ENCODE data around the gene UGT1A9. TPM values are rescaled to one million over a fixed set of nuclear protein-coding genes. Genes with fewer than 3 reads are reported as not detected.

The UGT1A9 gene
- total and polyA plus RNA-seq, 2 of the 13 experiments (the other 11 are each of a cell fraction or from before 2014, with no cell fraction given): 0.07 TPM; not detected in 1

- TF ChIP-seq, protein P1, sequence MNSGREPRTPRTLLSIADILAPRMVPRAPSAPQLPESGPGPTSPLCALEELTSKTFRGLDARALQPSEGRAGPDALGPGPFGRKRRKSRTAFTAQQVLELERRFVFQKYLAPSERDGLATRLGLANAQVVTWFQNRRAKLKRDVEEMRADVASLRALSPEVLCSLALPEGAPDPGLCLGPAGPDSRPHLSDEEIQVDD (CRISPR knock-in tag; IDR thresholded peaks at IDR 0.05; ENCODE audit: borderline replicate concordance): no peak
Measured at GRCh38 chr2:233822101-233822771, 150.5 kb downstream of the UGT1A9 start (continued).

Other genes with a start within 250 kb of the UGT1A9 start
- 41.0 and 57.2 TPM in 2 replicates for gene USP40, start 105.1 kb upstream of the UGT1A9 start, total RNA-seq (2016; rRNA removed; fragmentation: Illumina TruSeq; extraction: Trizol)
- gene USP40, start 105.1 kb upstream of the UGT1A9 start, polyA plus RNA-seq (2011; rRNA removed): 40.2 and 46.3 TPM in 2 replicates
- not detected in 2 replicates for gene UGT1A8, start 54.3 kb upstream of the UGT1A9 start, total RNA-seq (2016; rRNA removed; fragmentation: Illumina TruSeq; extraction: Trizol)
- not detected in 2 replicates for gene UGT1A8, start 54.3 kb upstream of the UGT1A9 start, polyA plus RNA-seq (2011; rRNA removed)
- gene UGT1A10, start 35.5 kb upstream of the UGT1A9 start, total RNA-seq (2016; rRNA removed; fragmentation: Illumina TruSeq; extraction: Trizol): 0.10 TPM in 1 of 2 replicates, not detected in the other
- 0.07 TPM in 1 of 2 replicates, not detected in the other for gene UGT1A10, start 35.5 kb upstream of the UGT1A9 start, polyA plus RNA-seq (2011; rRNA removed)
- not detected in 2 replicates for gene UGT1A7, start 10.0 kb downstream of the UGT1A9 start, total RNA-seq (2016; rRNA removed; fragmentation: Illumina TruSeq; extraction: Trizol)
- not detected in 2 replicates for gene UGT1A7, start 10.0 kb downstream of the UGT1A9 start, polyA plus RNA-seq (2011; rRNA removed)
- gene UGT1A6, start 21.0 kb downstream of the UGT1A9 start, total RNA-seq (2016; rRNA removed; fragmentation: Illumina TruSeq; extraction: Trizol): not detected in 2 replicates
- 0.25 and 0.35 TPM in 2 replicates for gene UGT1A6, start 21.0 kb downstream of the UGT1A9 start, polyA plus RNA-seq (2011; rRNA removed)
- not detected in 2 replicates for gene UGT1A5, start 41.0 kb downstream of the UGT1A9 start, total RNA-seq (2016; rRNA removed; fragmentation: Illumina TruSeq; extraction: Trizol)
- gene UGT1A5, start 41.0 kb downstream of the UGT1A9 start, polyA plus RNA-seq (2011; rRNA removed): not detected in 2 replicates
- gene UGT1A4, start 46.8 kb downstream of the UGT1A9 start, total RNA-seq (2016; rRNA removed; fragmentation: Illumina TruSeq; extraction: Trizol): not detected in 2 replicates
- gene UGT1A4, start 46.8 kb downstream of the UGT1A9 start, polyA plus RNA-seq (2011; rRNA removed): not detected in 2 replicates
- 0.11 TPM in 1 of 2 replicates, not detected in the other for gene UGT1A3, start 57.1 kb downstream of the UGT1A9 start, total RNA-seq (2016; rRNA removed; fragmentation: Illumina TruSeq; extraction: Trizol)
- gene UGT1A3, start 57.1 kb downstream of the UGT1A9 start, polyA plus RNA-seq (2011; rRNA removed): 0.39 TPM in 1 of 2 replicates, not detected in the other
- gene UGT1A1, start 88.4 kb downstream of the UGT1A9 start, total RNA-seq (2016; rRNA removed; fragmentation: Illumina TruSeq; extraction: Trizol): 0.22 and 0.69 TPM in 2 replicates
- gene UGT1A1, start 88.4 kb downstream of the UGT1A9 start, polyA plus RNA-seq (2011; rRNA removed): 0.75 and 3.6 TPM in 2 replicates
- gene MROH2A, start 106.4 kb downstream of the UGT1A9 start, total RNA-seq (2016; rRNA removed; fragmentation: Illumina TruSeq; extraction: Trizol): 0.04 TPM in 1 of 2 replicates, not detected in the other
- 0.03 and 0.07 TPM in 2 replicates for gene MROH2A, start 106.4 kb downstream of the UGT1A9 start, polyA plus RNA-seq (2011; rRNA removed)
- gene HJURP, start 182.6 kb downstream of the UGT1A9 start, total RNA-seq (2016; rRNA removed; fragmentation: Illumina TruSeq; extraction: Trizol): 36.3 and 45.9 TPM in 2 replicates
- 26.0 and 43.9 TPM in 2 replicates for gene HJURP, start 182.6 kb downstream of the UGT1A9 start, polyA plus RNA-seq (2011; rRNA removed)
- gene TRPM8, start 245.5 kb downstream of the UGT1A9 start, total RNA-seq (2016; rRNA removed; fragmentation: Illumina TruSeq; extraction: Trizol): not detected in 2 replicates
- 0.08 and 0.12 TPM in 2 replicates for gene TRPM8, start 245.5 kb downstream of the UGT1A9 start, polyA plus RNA-seq (2011; rRNA removed)